ENCODE measurements around the gene ARL11. TPM values are rescaled to one million over a fixed set of nuclear protein-coding genes. Genes with fewer than 3 reads are reported as not detected.

The ARL11 gene
- total and polyA plus RNA-seq, 2 donors (not counting 1 experiment from before 2014, with no cell fraction given), result not detected

GRCh38 chr13:49584771-49585182 is 43.5 kb upstream of the ARL11 start:
- no peak for TF ChIP-seq EZH2 (IDR thresholded peaks at IDR 0.05; ENCODE audit: low read length, missing control alignments)
- TF ChIP-seq, protein P1, sequence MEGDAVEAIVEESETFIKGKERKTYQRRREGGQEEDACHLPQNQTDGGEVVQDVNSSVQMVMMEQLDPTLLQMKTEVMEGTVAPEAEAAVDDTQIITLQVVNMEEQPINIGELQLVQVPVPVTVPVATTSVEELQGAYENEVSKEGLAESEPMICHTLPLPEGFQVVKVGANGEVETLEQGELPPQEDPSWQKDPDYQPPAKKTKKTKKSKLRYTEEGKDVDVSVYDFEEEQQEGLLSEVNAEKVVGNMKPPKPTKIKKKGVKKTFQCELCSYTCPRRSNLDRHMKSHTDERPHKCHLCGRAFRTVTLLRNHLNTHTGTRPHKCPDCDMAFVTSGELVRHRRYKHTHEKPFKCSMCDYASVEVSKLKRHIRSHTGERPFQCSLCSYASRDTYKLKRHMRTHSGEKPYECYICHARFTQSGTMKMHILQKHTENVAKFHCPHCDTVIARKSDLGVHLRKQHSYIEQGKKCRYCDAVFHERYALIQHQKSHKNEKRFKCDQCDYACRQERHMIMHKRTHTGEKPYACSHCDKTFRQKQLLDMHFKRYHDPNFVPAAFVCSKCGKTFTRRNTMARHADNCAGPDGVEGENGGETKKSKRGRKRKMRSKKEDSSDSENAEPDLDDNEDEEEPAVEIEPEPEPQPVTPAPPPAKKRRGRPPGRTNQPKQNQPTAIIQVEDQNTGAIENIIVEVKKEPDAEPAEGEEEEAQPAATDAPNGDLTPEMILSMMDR (conservative IDR thresholded peaks at IDR 0.05 in 1 of 2, IDR thresholded peaks at IDR 0.05 in 1 of 2; ENCODE audit: low read depth in 1 of 2, low read length in 2 of 2), result no peak
- peaks cover 16% of the 10 kb centered on the region for H3K79me2 ChIP-seq (ENCODE audit: control insufficient read depth, insufficient read depth, low read length)
- H3K4me2 ChIP-seq (ENCODE audit: extremely low read depth, insufficient read depth, low read length), result peak overlapping the region; percentile 92
- no peaks in the 10 kb centered on the region for H3K9me3 ChIP-seq (ENCODE audit: control insufficient read depth, insufficient read depth, low read depth, low read length)
- H3K9ac ChIP-seq (ENCODE audit: insufficient read depth, low read length), result peak overlapping the region; percentile 81
- H4K20me1 ChIP-seq (ENCODE audit: control insufficient read depth, extremely low read depth, insufficient read depth, low read length), result no peaks in the 10 kb centered on the region
- peaks cover 6% of the 10 kb centered on the region for H3K4me1 ChIP-seq (ENCODE audit: control insufficient read depth, extremely low read depth, insufficient read depth, low read length)
- H3K27ac ChIP-seq (ENCODE audit: insufficient read depth, low read length), result peak overlapping the region; percentile 58
- peak overlapping the region; percentile 90 for H2AFZ ChIP-seq (ENCODE audit: low read length)
- H3K4me3 ChIP-seq (replicated peaks in 1 of 4; ENCODE audit: control extremely low read depth in 1 of 4, insufficient read depth in 1 of 4, low read depth in 3 of 4, low read length in 4 of 4), result peak overlapping the region; percentile 56 to 89 (median 80)
- no peaks in the 10 kb centered on the region for H3K36me3 ChIP-seq (ENCODE audit: control insufficient read depth, insufficient read depth, low read length)
- H3K27me3 ChIP-seq (ENCODE audit: control insufficient read depth, insufficient read depth, low read length), result no peaks in the 10 kb centered on the region
- DNase-seq (ENCODE audit: low read depth in 2 of 2), result peak in 1 of 2 donors; percentile 14

DNA sequence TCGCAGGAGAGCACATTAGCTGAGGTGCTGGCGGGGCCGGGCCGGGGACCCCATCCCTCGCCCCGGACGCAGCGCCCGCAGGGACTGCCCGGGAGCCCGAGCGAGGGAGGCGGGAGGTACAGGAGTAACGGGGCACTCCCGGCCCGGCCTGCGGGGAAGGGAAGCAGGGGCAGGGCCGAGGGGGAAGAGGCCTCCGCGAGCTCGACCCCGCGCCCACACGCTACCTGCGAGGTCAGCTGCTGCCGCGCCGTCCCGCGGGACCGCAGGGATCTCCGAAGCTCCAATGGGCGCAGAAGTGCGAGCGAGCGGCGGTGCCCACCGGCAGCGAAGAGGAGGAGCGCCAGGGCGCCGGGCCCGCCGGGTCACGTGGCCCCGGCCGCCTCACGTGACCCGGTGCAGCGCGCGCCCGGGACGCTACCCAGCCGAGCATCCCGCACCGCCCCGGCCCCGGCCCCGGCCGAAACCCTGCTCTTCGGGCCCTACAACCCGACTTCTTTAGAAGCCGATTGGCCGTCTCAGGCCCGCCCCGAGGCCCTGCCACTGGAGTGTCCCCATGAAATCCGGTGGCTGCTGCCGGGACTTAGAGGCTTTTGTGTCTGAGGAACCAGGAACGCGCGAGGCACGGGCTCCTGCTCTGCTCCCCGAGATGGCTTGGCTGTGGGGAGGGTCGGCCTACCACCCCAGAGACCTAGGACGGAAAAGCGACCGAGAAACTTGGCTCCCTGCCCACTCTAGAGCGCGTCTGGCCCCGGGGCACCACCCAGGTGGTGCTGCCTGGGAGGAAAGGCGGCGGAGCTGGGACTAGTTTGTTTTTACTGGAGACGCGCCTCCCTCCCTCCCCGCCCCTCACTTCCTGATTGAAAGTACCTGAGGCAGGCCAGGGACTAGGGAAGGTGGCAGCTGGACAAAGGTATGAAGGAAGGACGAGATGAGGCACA is 42.8 kb upstream of the ARL11 start, which contains the start of gene RCBTB1:
Gene RCBTB1 (minus strand): TSS at position 339 of the 938 bp plus-strand sequence. CDS start 18,279 bp downstream, outside the sequence.
- Histone ChIP-seq H3K4me1 (ENCODE audit: control insufficient read depth, extremely low read depth, insufficient read depth, low read length) (peaks cover 6% of the 10 kb centered on the region), H3K27me3 (ENCODE audit: control insufficient read depth, insufficient read depth, low read length) (no peaks in the 10 kb centered on the region), H2AFZ (ENCODE audit: low read length) (peak within 1 kb of the TSS; percentile 90), H3K4me3 (replicated peaks in 1 of 4; ENCODE audit: control extremely low read depth in 1 of 4, insufficient read depth in 1 of 4, low read depth in 3 of 4, low read length in 4 of 4) (peak within 1 kb of the TSS; percentile 56 to 89 (median 80)), H3K36me3 (ENCODE audit: control insufficient read depth, insufficient read depth, low read length) (no peaks in the 10 kb centered on the region), H3K27ac (ENCODE audit: insufficient read depth, low read length) (peak within 1 kb of the TSS; percentile 58), H3K9me3 (ENCODE audit: control insufficient read depth, insufficient read depth, low read depth, low read length) (no peaks in the 10 kb centered on the region), H3K9ac (ENCODE audit: insufficient read depth, low read length) (peak within 1 kb of the TSS; percentile 81), H4K20me1 (ENCODE audit: control insufficient read depth, extremely low read depth, insufficient read depth, low read length) (no peaks in the 10 kb centered on the region), H3K4me2 (ENCODE audit: extremely low read depth, insufficient read depth, low read length) (peak within 1 kb of the TSS; percentile 94), H3K79me2 (ENCODE audit: control insufficient read depth, insufficient read depth, low read length) (peaks cover 16% of the 10 kb centered on the region)
- TF ChIP-seq, protein P1 (conservative IDR thresholded peaks at IDR 0.05 in 1 of 2, IDR thresholded peaks at IDR 0.05 in 1 of 2; ENCODE audit: low read depth in 1 of 2, low read length in 2 of 2), result no peak
- TF ChIP-seq EZH2 (IDR thresholded peaks at IDR 0.05; ENCODE audit: low read length, missing control alignments), result no peak
- peak; percentile 58 to 63 for DNase-seq (ENCODE audit: low read depth in 2 of 2)

GRCh38 chr13:49586717-49587116 is 41.6 kb upstream of the ARL11 start:
- Histone ChIP-seq H3K9me3 (ENCODE audit: control insufficient read depth, insufficient read depth, low read depth, low read length) (no peaks in the 10 kb centered on the region), H3K4me1 (ENCODE audit: control insufficient read depth, extremely low read depth, insufficient read depth, low read length) (peaks cover 6% of the 10 kb centered on the region), H3K4me3 (replicated peaks in 1 of 4; ENCODE audit: control extremely low read depth in 1 of 4, insufficient read depth in 1 of 4, low read depth in 3 of 4, low read length in 4 of 4) (no peak overlapping the region), H3K9ac (ENCODE audit: insufficient read depth, low read length) (no peak overlapping the region), H3K36me3 (ENCODE audit: control insufficient read depth, insufficient read depth, low read length) (no peaks in the 10 kb centered on the region), H3K4me2 (ENCODE audit: extremely low read depth, insufficient read depth, low read length) (no peak overlapping the region), H3K27me3 (ENCODE audit: control insufficient read depth, insufficient read depth, low read length) (no peaks in the 10 kb centered on the region), H3K27ac (ENCODE audit: insufficient read depth, low read length) (no peak overlapping the region), H3K79me2 (ENCODE audit: control insufficient read depth, insufficient read depth, low read length) (peaks cover 16% of the 10 kb centered on the region), H4K20me1 (ENCODE audit: control insufficient read depth, extremely low read depth, insufficient read depth, low read length) (no peaks in the 10 kb centered on the region), H2AFZ (ENCODE audit: low read length) (peak overlapping the region; percentile 8)
- TF ChIP-seq EZH2 (IDR thresholded peaks at IDR 0.05; ENCODE audit: low read length, missing control alignments), result no peak
- TF ChIP-seq, protein P1 (conservative IDR thresholded peaks at IDR 0.05 in 1 of 2, IDR thresholded peaks at IDR 0.05 in 1 of 2; ENCODE audit: low read depth in 1 of 2, low read length in 2 of 2), result no peak
- DNase-seq (ENCODE audit: low read depth in 2 of 2), result no peak
